ENCODE data around the gene BCL2L2. TPM values are rescaled to one million over a fixed set of nuclear protein-coding genes. Genes with fewer than 3 reads are reported as not detected.
"Not testable (repeated sequence)": the region's sequence is repeated elsewhere in the genome, so short reads cannot be mapped to it uniquely, and the experiment has no call there.

The BCL2L2 gene
- polyA plus RNA-seq (ENCODE audit: insufficient read length in 12 of 12), result 10 to 100 TPM in 11 of 12 donors, not detected in 1; 26.0 to 36.9 (median 30.1) TPM
- long read RNA-seq, donor 1, partial matches to known transcripts, result 7 of 7 reads
- long read RNA-seq, donor 1, other reads (novel, unspliced or antisense), result 0 of 7 reads
- long read RNA-seq, donor 2, partial matches to known transcripts, result 0 of 2 reads
- long read RNA-seq, donor 2, other reads (novel, unspliced or antisense), result 0 of 2 reads
- long read RNA-seq, donor 3, partial matches to known transcripts, result 0 of 2 reads
- long read RNA-seq, donor 3, other reads (novel, unspliced or antisense), result 0 of 2 reads
- long read RNA-seq, donor 4, result 0 reads
- long read RNA-seq, donor 5, partial matches to known transcripts, result 6 of 9 reads
- long read RNA-seq, donor 5, other reads (novel, unspliced or antisense), result 0 of 9 reads
- long read RNA-seq, donor 6, partial matches to known transcripts, result 0 of 1 reads
- long read RNA-seq, donor 6, other reads (novel, unspliced or antisense), result 0 of 1 reads
- long read RNA-seq, donor 7, partial matches to known transcripts, result 0 of 1 reads
- long read RNA-seq, donor 7, other reads (novel, unspliced or antisense), result 0 of 1 reads
- long read RNA-seq, donor 8, partial matches to known transcripts, result 0 of 4 reads
- long read RNA-seq, donor 8, other reads (novel, unspliced or antisense), result 0 of 4 reads
- long read RNA-seq, donor 9, partial matches to known transcripts, result 0 of 1 reads
- long read RNA-seq, donor 9, other reads (novel, unspliced or antisense), result 0 of 1 reads
- long read RNA-seq, donor 10, partial matches to known transcripts, result 10 of 11 reads
- long read RNA-seq, donor 10, other reads (novel, unspliced or antisense), result 0 of 11 reads
- long read RNA-seq, donor 11, partial matches to known transcripts, result 0 of 2 reads
- long read RNA-seq, donor 11, other reads (novel, unspliced or antisense), result 0 of 2 reads

DNA sequence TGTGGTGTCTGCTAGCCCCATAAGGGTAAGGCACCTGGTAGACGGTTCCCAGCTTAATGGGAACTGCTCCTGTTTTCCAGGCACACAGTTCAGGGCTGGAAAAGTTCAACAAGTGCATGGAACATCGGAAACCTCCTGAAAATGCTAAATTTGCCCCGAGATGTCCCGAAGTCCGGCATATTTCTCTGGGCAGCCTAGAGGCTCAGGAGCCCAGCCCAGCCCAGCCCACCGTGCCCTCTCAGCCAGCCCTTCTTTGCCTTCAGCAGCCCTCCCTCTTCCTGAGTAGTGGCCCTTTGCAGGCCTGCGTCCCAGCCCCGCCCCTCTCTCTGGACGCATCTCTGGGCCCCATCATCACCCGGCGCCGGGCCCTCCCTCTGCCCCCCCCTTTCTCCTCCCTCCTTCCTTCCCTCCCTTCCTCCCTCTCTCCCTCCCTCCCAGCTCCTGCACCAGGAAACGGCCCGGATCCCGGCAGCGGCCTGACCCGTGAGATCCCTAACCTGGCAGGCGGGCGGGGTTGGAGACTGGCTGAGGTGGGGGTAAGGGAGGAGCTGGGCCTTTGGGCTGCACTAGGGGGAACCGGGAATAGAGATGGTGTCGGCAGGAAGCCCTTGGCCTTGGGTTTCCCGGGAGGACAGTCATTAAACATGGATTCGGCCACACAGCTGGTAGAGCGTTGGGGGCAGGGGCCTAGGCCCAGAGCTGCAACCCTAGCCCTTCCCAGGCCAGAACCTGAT lies at the start of gene BCL2L2:
Gene BCL2L2, plus strand, starts transcription at position 422 of the 734 bp plus-strand sequence. CDS start 935 bp downstream, outside the sequence.
- peak; percentile 94 for DNase-seq

- DNase-seq, result no peak
Measured at GRCh38 chr14:23258256-23258655, 48.4 kb upstream of the BCL2L2 start.

DNA sequence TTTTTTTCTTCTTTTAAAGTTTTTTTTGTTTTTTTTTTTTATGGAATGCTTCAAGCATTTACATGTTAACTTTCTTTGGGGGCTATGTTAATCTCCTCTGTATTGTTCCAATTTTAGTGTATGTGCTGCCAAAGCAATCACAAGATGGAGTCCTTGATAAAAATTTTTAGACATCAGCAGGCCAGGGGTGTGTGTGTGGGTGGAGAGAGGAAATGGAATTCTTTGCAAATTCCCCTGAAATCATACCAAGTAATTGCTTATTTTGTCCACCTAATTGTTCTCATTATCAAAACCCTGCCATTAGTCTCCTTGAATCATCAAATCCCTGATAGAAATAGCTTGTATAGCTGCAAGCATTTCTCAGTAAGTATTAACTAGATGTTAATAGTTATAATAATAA lies 47.2 kb upstream of the BCL2L2 start:
- DNase-seq, result no peak

- not testable (repeated sequence) for DNase-seq
Measured at GRCh38 chr14:23260849-23261248, 45.8 kb upstream of the BCL2L2 start.

DNA sequence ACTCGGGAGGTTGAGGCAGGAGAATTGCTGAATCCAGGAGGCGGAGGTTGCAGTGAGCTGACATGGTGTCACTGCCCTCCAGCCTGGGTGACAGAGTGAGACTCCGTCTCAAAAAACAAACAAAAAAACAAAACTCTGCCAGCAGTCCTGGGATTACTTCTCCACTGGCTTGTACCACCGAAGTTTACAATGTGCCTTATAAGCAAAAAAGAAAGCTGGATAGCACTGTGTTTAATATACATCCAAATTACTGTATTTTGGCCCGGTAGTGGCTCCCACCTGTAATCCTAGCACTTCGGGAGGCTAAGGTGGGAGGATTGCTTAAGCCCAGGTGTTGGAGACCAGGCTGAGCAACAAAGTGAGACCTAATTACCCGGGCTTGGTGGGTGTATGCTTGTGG lies 37.4 kb upstream of the BCL2L2 start:
- DNase-seq, result no peak

DNA sequence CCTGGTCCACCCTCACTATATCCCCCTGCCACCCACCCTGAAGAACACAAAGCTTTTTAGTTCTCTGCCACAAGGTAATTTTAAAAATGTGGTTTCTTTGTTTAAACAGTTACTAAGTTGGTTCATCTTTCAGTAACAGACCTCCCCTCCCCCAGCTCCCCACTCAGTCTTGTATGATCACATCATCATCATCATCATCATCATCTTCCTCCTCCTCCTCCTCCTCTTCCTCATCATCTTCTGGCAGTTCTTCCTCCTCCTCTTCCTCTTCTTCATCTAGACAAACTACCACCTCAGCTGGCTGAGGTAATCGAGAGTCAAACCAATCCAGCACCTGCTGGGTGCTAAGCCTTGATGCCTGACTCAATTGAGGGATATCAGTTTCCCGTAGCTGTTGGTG lies 31.2 kb upstream of the BCL2L2 start:
- no peak for DNase-seq

GRCh38 chr14:23277189-23277588 lies 29.4 kb upstream of the BCL2L2 start:
- no peak for DNase-seq

GRCh38 chr14:23277928-23278327 lies 28.7 kb upstream of the BCL2L2 start:
- DNase-seq, result not testable (repeated sequence)

GRCh38 chr14:23281247-23281646 lies 25.4 kb upstream of the BCL2L2 start:
- DNase-seq, result no peak

DNA sequence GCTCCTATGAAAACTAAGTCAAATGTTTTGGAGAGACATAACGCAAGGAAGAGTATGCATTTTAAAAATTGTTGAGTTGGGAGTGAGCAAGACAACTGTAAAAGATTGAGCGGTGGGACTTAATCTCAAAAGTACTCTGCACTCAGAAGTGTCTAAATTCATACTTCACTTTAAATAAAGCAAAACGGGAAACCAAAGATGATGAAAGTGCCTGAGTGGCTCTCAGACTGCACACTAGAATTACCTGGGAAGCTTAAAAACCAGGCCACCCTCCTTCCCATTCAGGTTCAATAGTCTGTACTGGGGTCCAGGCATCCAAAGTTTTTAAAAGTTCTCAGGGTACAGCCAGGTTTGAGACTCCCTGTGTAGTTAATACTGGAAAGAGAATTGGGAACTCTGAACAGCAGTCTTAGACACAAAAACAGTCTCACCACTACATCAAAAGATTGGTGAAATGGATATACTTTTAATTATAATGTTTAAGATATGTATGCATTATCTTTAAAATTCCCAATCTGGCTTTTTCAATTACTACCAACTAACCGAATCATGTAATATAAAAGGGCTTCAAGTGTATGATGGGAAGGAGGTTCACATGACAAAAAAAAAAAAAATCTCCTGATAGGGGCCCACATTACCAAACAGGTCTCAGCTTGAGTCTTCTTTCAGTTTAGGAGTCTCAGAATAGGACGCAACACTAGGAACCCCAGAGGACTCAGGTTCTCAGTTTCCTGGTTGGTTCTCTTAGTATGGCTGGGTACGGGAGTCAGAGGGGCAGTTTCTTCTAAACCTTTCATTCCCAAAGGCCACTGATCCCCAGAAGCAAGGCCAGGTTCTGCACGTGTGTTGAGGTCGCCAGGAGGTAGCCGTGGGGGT lies 21.7 kb upstream of the BCL2L2 start:
- DNase-seq, result no peak

DNA sequence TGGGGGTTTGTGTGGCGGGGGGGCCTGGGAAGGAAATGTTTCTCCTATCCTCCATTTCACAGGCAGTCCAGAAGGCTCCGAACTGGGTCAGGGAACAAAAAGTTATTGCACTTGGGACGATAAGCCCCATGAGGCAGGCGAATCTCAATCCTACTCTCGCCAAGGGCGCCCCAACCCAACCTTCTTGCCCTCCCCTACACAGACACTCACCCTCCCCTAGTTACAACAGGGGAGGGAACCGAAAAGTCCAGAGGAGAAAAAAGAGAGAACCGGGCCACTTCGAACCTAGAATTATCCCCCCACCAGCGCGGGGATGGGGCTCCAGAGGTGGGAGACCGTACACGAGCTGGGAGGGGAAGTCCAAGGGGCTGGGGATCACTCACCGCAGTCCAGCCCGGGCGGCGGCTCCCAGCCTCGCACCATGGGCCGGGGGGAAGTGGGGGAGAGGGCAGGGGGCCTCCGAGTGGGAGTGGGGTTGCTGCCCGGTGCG lies 21.1 kb upstream of the BCL2L2 start:
- DNase-seq, result no peak

DNA sequence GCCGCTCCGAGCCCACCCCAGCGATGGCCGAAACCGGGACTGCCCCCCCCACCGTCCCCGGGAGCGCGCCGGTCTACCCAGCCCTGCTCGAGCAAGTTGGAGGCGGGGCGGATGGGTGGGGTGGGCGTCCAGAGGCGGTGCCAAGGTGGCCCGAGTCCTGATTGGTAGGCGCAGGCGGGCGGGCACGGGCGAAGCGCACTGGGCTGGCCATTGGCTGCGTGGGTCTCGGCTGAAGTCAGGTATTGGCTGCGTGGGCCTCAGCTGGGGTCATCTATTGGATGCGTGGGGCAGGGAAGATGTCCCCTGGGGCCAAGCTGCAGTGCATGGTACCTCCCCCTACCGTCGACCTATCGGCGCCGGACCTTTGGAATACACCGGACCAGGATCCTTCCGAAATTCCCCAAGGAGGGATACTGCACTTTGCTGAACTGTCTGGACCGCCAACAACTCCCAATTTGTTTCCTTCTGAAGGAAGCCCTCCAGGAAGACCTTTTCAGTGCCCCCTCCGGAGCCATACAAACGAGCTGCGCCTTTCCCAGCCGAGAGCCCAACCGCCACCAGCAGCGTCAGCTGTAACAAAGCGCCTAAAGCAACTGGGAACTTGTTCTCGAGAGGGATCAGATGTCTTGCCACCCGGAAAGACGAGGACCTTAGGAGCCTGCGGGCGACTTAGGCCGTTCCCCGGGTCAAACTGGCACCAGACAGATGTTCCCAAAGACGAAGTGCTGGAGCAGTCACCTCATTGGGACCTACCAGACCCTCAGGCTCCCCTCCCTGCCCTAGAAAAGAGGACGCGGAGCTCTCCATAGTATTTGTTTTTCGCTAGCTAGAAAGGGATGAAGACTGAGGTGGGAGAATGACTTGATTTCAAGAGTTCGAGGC lies 20.4 kb upstream of the BCL2L2 start, which contains the start of gene HOMEZ:
Gene HOMEZ, minus strand, starts transcription at position 113 of the 882 bp plus-strand sequence. CDS start 180 bp downstream, outside the sequence.
- peak; percentile 98 for DNase-seq

DNA sequence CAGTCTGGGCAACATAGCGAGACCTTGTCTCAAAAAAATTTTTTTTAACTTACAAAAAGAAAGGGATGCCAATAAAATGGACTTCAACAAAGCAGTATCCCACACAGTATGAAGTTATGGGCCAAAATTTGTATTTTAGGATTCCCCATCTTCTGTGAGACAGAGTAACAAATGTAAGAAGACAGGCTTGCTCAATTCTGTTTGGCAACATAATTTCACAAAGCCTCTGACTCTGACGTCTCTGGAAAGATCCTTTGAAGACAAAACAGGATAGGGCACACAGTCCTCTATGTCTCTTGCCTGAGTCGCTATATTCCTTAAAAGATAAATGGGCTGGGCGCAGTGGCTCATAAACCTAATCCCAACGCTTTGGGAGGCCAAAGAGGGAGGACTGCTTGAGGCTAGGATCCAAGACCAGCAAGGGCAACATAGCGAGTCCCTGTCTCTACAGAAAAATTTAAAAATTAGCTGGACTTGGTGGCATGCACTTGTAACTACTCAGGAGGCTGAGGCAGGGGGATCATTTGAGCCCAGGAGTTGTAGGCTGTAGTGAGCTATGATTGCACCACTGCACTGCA lies 19.6 kb upstream of the BCL2L2 start:
- DNase-seq, result no peak

DNA sequence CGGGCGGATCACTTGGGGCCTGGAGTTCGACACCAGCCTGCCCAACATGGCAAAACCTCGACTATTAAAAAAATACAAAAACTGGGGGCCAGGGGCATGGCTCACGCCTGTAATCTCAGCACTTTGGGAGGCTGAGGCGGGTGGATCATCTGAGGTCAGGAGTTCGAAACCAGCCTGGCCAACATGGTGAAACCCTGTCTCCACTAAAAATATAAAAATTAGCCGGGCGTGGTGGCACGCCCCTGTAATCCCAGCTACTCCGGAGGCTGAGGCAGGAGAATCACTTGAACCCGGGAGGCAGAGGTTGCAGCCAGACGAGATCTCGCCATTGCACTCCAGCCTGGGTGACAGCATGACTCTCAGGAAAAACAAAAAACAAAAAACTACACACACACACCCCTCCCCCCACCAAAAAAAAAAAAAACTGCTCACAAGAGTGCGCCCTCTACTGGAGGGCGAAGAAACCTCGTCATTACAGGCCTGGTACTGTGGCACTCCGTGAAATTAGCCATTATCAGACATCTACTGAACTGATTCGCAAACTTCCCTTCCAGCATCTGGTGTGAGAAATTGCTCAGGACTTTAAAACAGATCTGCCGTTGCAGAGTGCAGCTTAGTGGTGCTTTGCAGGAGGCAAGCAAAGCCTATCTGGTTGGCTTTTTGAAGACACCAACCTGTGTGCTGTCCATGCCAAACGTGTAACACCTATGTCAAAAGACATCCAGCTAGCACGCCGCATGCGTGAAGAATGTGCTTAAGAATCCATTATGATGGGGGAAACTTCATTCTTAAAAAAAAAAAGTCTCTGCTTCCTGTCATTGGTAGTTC lies 11.7 kb upstream of the BCL2L2 start:
- peak; percentile 49 for DNase-seq

DNA sequence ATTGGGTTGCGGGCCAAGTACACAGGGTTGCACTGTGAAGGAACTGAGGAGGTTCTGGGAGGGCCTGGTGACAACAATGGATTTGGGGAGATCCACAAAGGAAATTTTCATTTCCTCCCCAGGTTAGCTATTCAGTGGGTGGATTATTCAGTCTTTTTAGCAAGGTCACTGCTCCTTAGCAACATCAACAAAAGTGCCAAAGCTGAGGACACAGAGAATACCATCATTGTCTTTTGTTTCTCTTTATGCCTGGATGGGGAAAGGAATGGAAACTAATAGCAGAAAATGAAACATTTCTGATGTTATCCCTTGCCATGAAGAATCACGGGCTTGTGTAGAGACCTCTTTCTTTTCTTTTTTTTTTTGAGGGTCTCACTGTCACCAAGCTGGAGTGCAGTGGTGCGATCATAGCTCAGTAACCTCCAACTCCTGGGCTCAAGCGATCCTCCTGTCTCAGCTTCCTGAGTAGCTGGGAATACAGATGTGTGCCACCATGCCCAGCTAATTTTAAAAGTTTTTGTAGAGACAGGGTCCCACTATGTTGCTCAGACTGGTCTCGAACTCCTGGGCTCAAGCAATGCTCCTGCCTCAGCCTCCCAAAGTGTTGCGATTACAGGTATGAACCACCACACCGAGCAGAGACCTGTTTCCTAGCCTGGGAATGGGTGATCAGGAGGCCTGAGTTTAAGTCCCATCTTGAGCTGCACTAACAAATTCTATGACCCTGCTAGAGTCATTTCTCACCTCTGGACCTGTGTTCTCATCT lies 10.4 kb upstream of the BCL2L2 start:
- DNase-seq, result no peak

DNA sequence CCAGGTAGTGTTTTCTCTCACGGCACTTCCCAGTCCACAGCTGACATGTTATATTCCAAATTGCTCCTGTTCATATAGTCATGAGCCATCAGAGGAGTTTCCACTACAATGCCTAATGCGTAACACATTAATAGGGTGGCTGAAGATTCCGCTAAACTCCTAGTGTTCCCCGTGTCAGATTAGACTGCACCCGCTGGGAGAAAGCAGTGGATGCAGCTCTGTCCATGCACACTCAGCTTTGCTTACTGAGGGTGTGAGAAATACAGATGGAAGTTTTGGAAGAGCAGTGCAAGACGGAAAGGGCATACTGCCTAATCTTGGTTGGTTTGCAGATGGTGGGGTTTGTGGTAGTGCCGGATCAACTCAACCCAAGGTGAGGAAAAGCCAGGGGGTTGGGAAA lies 9.5 kb upstream of the BCL2L2 start:
- no peak for DNase-seq

DNA sequence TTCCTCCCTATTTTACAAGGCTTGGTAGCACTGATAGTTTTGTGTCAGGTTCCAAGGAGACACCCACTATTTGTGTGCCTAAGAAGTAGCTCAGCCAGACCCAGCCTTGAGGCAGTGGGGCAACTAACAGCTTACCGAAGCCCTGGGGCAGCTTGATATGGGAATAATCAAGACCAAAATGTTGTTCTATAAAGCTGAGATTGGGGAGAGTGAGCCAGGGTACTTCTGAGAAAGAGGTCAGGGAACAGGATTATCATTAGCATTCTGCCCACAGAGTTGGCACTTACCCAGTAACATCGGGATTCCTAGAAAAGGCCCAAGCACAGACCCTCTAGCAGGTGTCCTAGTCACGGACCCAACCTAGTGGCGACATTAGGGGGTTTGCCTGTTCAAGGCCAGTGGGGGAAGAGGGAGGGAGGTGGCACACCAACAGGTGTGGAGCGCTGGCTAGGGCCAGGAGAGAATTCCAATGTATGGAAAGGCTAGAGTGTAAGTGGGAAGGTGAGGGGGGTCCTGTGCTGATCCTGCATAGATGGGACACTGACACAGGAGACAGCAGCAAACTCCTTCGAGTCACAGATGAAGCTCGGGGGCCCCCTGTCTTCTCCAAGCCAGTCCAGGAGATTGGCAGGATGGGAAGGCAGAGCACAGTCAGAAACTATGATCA lies 8.9 kb upstream of the BCL2L2 start:
- no peak for DNase-seq
